Panc1 (cell line): ENCODE results near the gene CARMIL3. TPM values are rescaled to one million over a fixed set of nuclear protein-coding genes. Genes with fewer than 3 reads are reported as not detected.

Source experiments
- ATAC-seq: fragments of 200-7000 bp; cut with Tn5 transposase; 2 replicates; pipeline ENCODE4 v1.9.1; 2020; ENCODE audit warnings: mild to moderate bottlenecking, moderate library complexity
- BruUV-seq: library from RNA; stranded (reverse); fragments of 400-500 nt; replicated peaks from 2 replicates; lab custom pipeline; 2021; lab: Mats Ljungman, UMichigan
- CTCF ChIA-PET: fragments of 300-600 bp; sonication (Branson Sonifier 250); formaldehyde crosslinking; loops from one replicate; lab custom pipeline; 2022; ENCODE audit warnings: antibody characterized with exemption; lab: Charles Lee
- POLR2A ChIA-PET: fragments of 300-600 bp; sonication (Branson Sonifier 250); formaldehyde crosslinking; loops from one replicate; lab custom pipeline; 2022; ENCODE audit warnings: antibody characterized with exemption; lab: Charles Lee
- DNase-seq: peaks from one replicate; pipeline ENCODE4 v3.0.0-alpha.2; 2010; ENCODE audit warnings: low read depth, low spot score
- H3K27ac ChIP-seq: 2 replicates; pipeline ENCODE4 v1.5.1; 2011; ENCODE audit warnings: mild to moderate bottlenecking, low read length, inconsistent platforms
- H3K27me3 ChIP-seq: fragments of 200-500 bp; sonication (Bioruptor generic); 2 replicates; pipeline ENCODE4 v1.6.0; 2014; ENCODE audit warnings: low read length, inconsistent platforms; ENCODE audit not compliant: control insufficient read depth, insufficient read depth
- H3K36me3 ChIP-seq: fragments of 200-500 bp; sonication (Bioruptor generic); 2 replicates; pipeline ENCODE4 v1.5.1; 2014; ENCODE audit warnings: inconsistent platforms, mild to moderate bottlenecking, low read length, moderate library complexity; ENCODE audit not compliant: control insufficient read depth, insufficient read depth
- H3K4me1 ChIP-seq: 2 replicates; pipeline ENCODE4 v1.5.1; 2011; ENCODE audit warnings: inconsistent platforms, mild to moderate bottlenecking, low read length, moderate library complexity; ENCODE audit not compliant: control insufficient read depth, insufficient read depth
- H3K4me3 ChIP-seq, 2 experiments: 2 replicates each; pipeline ENCODE4 v1.5.1; 2011 to 2012; ENCODE audit warnings: low read depth in 2 of 2, low read length in 2 of 2, mild to moderate bottlenecking in 2 of 2, inconsistent platforms in 1 of 2, moderate library complexity in 1 of 2
- H3K9me3 ChIP-seq: fragments of 200-500 bp; sonication (Bioruptor generic); 2 replicates; pipeline ENCODE4 v1.5.1; 2014; ENCODE audit warnings: low read depth, mild to moderate bottlenecking, inconsistent platforms, low read length, moderate library complexity; ENCODE audit not compliant: control insufficient read depth, insufficient read depth
- POLR2AphosphoS5 ChIP-seq: IDR thresholded peaks from 2 replicates; pipeline ENCODE4 v1.6.1; 2012; ENCODE audit warnings: mild to moderate bottlenecking, low read depth, low read length, moderate library complexity
- REST ChIP-seq, 2 experiments: IDR thresholded peaks; 2 replicates each; pipeline ENCODE4 v1.6.1; 2011 to 2012; ENCODE audit warnings: low read depth in 2 of 2, control low read depth in 1 of 2, low read length in 1 of 2, mild to moderate bottlenecking in 1 of 2, moderate library complexity in 1 of 2; ENCODE audit not compliant: insufficient read depth in 1 of 2
- SIN3A ChIP-seq: IDR thresholded peaks from 2 replicates; pipeline ENCODE4 v1.6.1; 2012; ENCODE audit warnings: low read depth, mild to moderate bottlenecking, low read length, moderate library complexity, borderline replicate concordance; ENCODE audit not compliant: insufficient read depth
- TCF7L2 ChIP-seq: IDR thresholded peaks from 2 replicates; pipeline ENCODE4 v1.6.1; 2011; ENCODE audit warnings: mild to moderate bottlenecking, low read depth, low read length, inconsistent platforms
- in situ Hi-C: cut with HindIII; loops from 2 replicates; pipeline ENCODE4 v1.10.0; 2016; ENCODE audit warnings: low sequenced_read_pairs, low pct_unique_long_range_greater_than_20kb
- intact Hi-C: fragments of 100-400 bp; cut with micrococcal nuclease; formaldehyde crosslinking; loops from one replicate; pipeline ENCODE4 v1.10.0; 2022; ENCODE audit not compliant: unreplicated experiment
- total RNA-seq: library from RNA; stranded (reverse); gene quantifications from one replicate; pipeline ENCODE4 v1.2.1, GENCODE V29; 2021; ENCODE audit not compliant: unreplicated experiment
- TF ChIP-seq, protein P1 (sequence below): fragments of 450-650 bp; IDR thresholded peaks from 2 replicates; pipeline ENCODE4 v1.5.1; 2017; ENCODE audit warnings: mild to moderate bottlenecking

CARMIL3 gene
- total RNA-seq, 1 experiment from 2014 or later, result 0.15 TPM

- intact Hi-C loops, result loop anchor here (2.0 kb wide), 1 partner anchor 50 kb away; no protein-coding TSS in a partner anchor
- no peaks in the 10 kb centered on the region for H3K4me1 ChIP-seq
- POLR2A ChIA-PET, result no interaction called here
- H3K36me3 ChIP-seq, result no peaks in the 10 kb centered on the region; the same call in 1 of the 2 replicates
- no peak overlapping the region for H3K27ac ChIP-seq
- DNase-seq (no peak), ATAC-seq (peak; percentile 33; the same call in 1 of the 2 replicates)
- CTCF ChIA-PET, result interaction anchor here (0.7 to 2.5 kb wide), 7 partner anchors 11 to 57 kb away, joined by 3 to 37 read pairs (median 5); partner anchors contain the start of genes CARMIL3, PCK2 and PSME2
- in situ Hi-C loops, result no loop called here
- no peak for TF ChIP-seq POLR2AphosphoS5
- no peak for TF ChIP-seq SIN3A
- TF ChIP-seq, protein P1, sequence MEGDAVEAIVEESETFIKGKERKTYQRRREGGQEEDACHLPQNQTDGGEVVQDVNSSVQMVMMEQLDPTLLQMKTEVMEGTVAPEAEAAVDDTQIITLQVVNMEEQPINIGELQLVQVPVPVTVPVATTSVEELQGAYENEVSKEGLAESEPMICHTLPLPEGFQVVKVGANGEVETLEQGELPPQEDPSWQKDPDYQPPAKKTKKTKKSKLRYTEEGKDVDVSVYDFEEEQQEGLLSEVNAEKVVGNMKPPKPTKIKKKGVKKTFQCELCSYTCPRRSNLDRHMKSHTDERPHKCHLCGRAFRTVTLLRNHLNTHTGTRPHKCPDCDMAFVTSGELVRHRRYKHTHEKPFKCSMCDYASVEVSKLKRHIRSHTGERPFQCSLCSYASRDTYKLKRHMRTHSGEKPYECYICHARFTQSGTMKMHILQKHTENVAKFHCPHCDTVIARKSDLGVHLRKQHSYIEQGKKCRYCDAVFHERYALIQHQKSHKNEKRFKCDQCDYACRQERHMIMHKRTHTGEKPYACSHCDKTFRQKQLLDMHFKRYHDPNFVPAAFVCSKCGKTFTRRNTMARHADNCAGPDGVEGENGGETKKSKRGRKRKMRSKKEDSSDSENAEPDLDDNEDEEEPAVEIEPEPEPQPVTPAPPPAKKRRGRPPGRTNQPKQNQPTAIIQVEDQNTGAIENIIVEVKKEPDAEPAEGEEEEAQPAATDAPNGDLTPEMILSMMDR, result no peak
- no peak for TF ChIP-seq REST (IDR thresholded peaks at IDR 0.05; ENCODE audit: insufficient read depth in 1 of 2, low read depth in 2 of 2, low read length in 1 of 2)
- TF ChIP-seq TCF7L2, result no peak
- H3K9me3 ChIP-seq, result no peaks in the 10 kb centered on the region
- BruUV-seq, result no TSS peak
- no peak overlapping the region for H3K4me3 ChIP-seq
- H3K27me3 ChIP-seq, result no peaks in the 10 kb centered on the region
Measured at GRCh38 chr14:24108336-24108874, 56.6 kb downstream of the CARMIL3 start.

DNA sequence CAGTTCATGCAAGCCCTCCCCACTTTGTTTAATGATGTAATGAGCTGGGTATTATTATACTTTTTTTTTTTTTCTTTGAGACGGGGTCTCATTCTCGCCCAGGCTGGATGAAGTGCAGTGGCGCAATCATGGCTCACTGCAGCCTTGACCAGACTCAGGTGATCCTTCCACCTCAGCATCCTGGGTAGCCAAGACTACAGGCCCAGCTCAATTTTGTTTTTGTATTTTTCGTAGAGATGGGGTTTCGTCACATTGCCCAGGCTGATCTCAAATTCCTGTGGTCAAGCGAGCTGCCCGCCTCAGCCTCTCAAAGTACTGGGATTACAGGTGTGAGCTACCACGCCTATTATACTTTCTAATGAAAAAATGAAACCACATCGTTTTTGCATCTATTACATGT is 58.3 kb downstream of the CARMIL3 start:
- POLR2A ChIA-PET, result interaction anchor here (0.5 kb wide), 1 partner anchor 41 kb away, joined by 9 read pairs; no protein-coding TSS in a partner anchor

More for the DNA sequence above, 58.3 kb downstream of the CARMIL3 start:
- H3K27ac ChIP-seq, result no peak overlapping the region
- CTCF ChIA-PET, result interaction anchor here (0.5 to 0.7 kb wide), 3 partner anchors 41 to 161 kb away, joined by 4 to 15 read pairs (median 10); no protein-coding TSS in a partner anchor
- no peaks in the 10 kb centered on the region for H3K27me3 ChIP-seq
- in situ Hi-C loops (no loop called here), intact Hi-C loops (no loop called here)
- H3K36me3 ChIP-seq, result no peaks in the 10 kb centered on the region; the same call in 1 of the 2 replicates
- no peaks in the 10 kb centered on the region for H3K9me3 ChIP-seq
- no peaks in the 10 kb centered on the region for H3K4me1 ChIP-seq
- DNase-seq (no peak), ATAC-seq (no peak)
- H3K4me3 ChIP-seq, result no peak overlapping the region
- TF ChIP-seq, protein P1, result no peak
- TF ChIP-seq REST (IDR thresholded peaks at IDR 0.05; ENCODE audit: insufficient read depth in 1 of 2, low read depth in 2 of 2, low read length in 1 of 2) (no peak), POLR2AphosphoS5 (no peak), SIN3A (no peak), TCF7L2 (no peak)
- no TSS peak for BruUV-seq
